ENCODE data around the gene SUMO4.
"Not testable (repeated sequence)": the region's sequence is repeated elsewhere in the genome, so short reads cannot be mapped to it uniquely, and the experiment has no call there.

The SUMO4 gene

GRCh38 chr6:149437212-149437611, 37.1 kb downstream of the SUMO4 start:
- TF ChIP-seq, protein P1, sequence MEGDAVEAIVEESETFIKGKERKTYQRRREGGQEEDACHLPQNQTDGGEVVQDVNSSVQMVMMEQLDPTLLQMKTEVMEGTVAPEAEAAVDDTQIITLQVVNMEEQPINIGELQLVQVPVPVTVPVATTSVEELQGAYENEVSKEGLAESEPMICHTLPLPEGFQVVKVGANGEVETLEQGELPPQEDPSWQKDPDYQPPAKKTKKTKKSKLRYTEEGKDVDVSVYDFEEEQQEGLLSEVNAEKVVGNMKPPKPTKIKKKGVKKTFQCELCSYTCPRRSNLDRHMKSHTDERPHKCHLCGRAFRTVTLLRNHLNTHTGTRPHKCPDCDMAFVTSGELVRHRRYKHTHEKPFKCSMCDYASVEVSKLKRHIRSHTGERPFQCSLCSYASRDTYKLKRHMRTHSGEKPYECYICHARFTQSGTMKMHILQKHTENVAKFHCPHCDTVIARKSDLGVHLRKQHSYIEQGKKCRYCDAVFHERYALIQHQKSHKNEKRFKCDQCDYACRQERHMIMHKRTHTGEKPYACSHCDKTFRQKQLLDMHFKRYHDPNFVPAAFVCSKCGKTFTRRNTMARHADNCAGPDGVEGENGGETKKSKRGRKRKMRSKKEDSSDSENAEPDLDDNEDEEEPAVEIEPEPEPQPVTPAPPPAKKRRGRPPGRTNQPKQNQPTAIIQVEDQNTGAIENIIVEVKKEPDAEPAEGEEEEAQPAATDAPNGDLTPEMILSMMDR (IDR thresholded peaks at IDR 0.05), result no peak
- H3K4me3 ChIP-seq, result no peak overlapping the region
- no peak overlapping the region for H3K27ac ChIP-seq
- no peak for DNase-seq (ENCODE audit: low spot score)

DNA sequence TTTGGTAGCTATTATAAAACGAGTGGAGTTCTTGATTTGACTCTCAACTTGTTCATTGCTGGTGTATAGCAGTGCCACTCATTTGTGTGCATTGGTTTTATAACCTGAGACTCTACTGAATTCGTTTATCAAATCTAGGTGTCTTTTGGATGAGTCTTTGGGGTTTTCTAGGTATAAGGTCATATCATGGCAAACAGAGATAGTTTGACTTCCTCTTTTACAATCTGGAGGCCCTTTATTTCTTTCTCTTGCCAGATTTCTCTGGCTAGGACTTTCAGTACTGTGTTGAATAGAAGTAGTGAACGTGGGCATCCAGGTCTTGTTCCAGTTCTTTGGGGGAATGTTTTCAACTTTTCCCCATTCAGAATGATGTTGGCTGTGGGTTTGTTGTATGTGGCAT, 38.8 kb downstream of the SUMO4 start:
- DNase-seq (ENCODE audit: low spot score), result no peak
- H3K4me3 ChIP-seq, result no peak overlapping the region
- H3K27ac ChIP-seq, result no peak overlapping the region
- TF ChIP-seq, protein P1 (IDR thresholded peaks at IDR 0.05), result no peak

GRCh38 chr6:149439626-149440025, 39.6 kb downstream of the SUMO4 start:
- TF ChIP-seq, protein P1 (IDR thresholded peaks at IDR 0.05), result no peak
- DNase-seq (ENCODE audit: low spot score), result no peak
- H3K27ac ChIP-seq, result no peak overlapping the region
- no peak overlapping the region for H3K4me3 ChIP-seq

DNA sequence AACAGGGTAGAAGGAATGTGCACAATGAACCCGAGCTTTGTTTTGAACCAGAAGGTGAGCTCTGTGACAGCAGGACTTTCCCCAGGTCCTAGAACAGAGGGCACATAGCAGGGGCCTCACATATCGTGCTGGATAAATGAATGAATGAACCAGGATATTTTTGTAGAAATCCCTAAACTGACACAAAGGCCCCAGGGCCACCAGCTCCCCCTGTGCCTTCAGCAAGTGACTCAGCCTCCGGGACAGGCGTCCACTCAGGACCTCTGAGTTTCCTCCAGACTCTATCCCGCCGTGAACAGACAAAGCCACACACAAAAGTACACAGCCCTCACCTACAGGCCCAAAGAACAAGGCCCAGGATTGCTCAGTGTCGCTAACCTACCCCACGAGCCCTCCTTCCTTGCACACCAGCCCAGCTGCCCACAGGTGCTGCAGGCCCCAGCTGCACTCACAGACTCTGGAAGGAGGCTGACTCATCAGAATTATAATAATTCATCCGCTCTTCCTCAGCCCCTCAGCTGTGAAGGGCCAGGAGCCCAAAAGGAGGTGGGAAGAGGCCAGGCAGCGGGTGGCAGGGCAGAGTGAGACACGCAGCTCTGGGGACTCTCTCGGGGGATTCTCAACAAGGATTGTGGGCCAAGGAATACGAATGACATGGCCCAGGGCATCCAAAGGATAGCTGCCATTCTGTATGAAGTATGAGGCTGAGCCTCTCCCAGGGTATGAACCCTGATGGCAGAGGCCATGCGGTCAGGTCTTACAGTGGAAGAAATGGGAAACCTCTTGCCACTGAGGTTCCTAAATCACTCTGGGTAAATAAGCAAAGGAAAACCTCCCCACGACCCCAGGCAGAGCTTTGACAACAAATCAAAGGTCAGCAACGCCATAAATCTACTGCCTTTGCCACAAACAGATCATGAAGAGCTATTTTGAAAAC, 40.9 kb downstream of the SUMO4 start:
- DNase-seq (ENCODE audit: low spot score), result no peak
- TF ChIP-seq, protein P1 (IDR thresholded peaks at IDR 0.05), result no peak
- no peak overlapping the region for H3K4me3 ChIP-seq

DNA sequence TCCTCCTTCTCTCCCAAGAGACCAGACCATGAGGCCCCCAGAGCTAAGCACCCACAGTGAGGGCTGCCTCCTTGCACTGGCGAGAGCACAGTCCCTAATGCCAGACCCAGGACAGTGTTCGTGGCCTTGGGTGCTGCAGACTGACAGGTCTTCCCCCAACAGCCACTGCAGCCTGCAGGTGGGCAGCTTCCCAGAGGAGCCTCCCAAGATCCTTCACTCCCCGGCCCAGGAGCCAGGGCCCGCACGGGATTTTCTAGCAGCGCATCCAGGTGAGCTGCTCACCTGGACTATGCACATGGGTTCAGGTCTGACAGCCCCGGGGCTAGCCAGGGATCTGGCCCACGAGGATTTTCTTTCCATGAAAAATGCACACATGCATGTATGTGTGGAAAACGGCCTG, 41.7 kb downstream of the SUMO4 start:
- TF ChIP-seq, protein P1 (IDR thresholded peaks at IDR 0.05), result no peak
- Histone ChIP-seq H3K4me3 (no peak overlapping the region), H3K27ac (no peak overlapping the region)
- no peak for DNase-seq (ENCODE audit: low spot score)

More for the DNA sequence above, 40.9 kb downstream of the SUMO4 start:
- H3K27ac ChIP-seq, result no peak overlapping the region

- Histone ChIP-seq H3K27ac (no peak overlapping the region), H3K4me3 (no peak overlapping the region)
- DNase-seq (ENCODE audit: low spot score), result no peak
- TF ChIP-seq, protein P1 (IDR thresholded peaks at IDR 0.05), result no peak
Measured at GRCh38 chr6:149443411-149444181, 43.5 kb downstream of the SUMO4 start.

- H3K27ac ChIP-seq; H3K4me3 ChIP-seq; DNase-seq (ENCODE audit: low spot score): not testable (repeated sequence)
Measured at GRCh38 chr6:149444360-149445094, 44.5 kb downstream of the SUMO4 start.

All from coronary artery (tissue), 2 donors.